ENCODE results near the gene SNAPIN.
"Not testable (repeated sequence)": the region's sequence is repeated elsewhere in the genome, so short reads cannot be mapped to it uniquely, and the experiment has no call there.

The SNAPIN gene

DNA sequence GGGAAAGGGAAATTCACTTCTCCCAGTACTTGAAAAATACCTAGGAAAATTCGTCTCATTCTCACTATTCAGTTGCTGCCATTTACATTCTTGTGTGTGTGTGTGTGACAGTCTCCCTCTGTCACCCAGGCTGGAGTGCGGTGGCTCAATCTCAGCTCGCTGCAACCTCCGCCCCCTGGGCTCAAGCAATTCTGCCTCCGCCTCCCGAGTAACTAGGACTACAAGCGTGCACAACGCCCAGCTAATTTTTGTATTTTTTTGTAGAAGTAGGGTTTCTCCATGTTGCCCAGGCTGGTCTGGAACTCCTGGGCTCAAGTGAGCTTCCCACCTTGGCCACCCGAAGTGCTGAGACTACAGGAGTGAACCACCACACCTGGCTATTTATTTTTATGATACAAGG is 1.2 kb downstream of the SNAPIN start:
- Histone ChIP-seq H3K36me3 (ENCODE audit: control insufficient read depth, insufficient read depth, low read length) (peaks cover 24% of the 10 kb centered on the region), H3K27me3 (ENCODE audit: control insufficient read depth, insufficient read depth, low read length) (no peaks in the 10 kb centered on the region), H3K27ac (ENCODE audit: low read depth, low read length) (no peak overlapping the region), H3K9ac (ENCODE audit: low read length) (no peak overlapping the region), H3K4me3 (ENCODE audit: low read length) (no peak overlapping the region), H3K4me1 (ENCODE audit: control insufficient read depth, insufficient read depth, low read length) (peaks cover 6% of the 10 kb centered on the region)

DNA sequence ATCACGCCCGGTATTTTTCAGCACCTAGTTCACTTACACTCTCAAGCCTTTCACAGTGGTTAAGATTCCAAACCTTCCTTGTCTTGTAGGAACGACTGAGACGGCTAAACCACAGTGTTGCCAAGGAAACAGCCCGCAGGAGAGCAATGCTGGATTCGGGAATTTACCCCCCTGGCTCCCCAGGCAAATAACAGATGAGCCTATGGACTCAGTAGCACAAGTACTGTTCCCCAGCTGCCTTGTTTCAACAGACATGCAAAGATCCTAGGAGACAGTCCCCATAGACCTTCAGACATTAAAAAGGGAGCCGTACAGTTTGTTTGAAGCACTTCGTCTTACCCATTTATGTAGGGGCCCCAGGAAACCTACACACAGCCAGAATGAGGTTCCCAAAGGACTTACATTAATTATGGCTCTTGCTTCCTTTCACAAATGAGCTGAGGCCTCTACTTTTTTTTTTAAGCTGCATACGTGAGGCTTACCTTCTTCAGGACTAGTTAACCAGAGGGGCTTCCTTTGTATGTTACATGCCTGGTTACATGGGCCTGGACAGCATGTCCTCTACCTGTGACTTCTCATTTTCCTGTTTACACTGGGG is 2.7 kb downstream of the SNAPIN start:
- peaks cover 32% of the 10 kb centered on the region for H3K36me3 ChIP-seq (ENCODE audit: control insufficient read depth, insufficient read depth, low read length)
- H3K27ac ChIP-seq (ENCODE audit: low read depth, low read length): no peak overlapping the region
- no peak overlapping the region for H3K9ac ChIP-seq (ENCODE audit: low read length)

DNA sequence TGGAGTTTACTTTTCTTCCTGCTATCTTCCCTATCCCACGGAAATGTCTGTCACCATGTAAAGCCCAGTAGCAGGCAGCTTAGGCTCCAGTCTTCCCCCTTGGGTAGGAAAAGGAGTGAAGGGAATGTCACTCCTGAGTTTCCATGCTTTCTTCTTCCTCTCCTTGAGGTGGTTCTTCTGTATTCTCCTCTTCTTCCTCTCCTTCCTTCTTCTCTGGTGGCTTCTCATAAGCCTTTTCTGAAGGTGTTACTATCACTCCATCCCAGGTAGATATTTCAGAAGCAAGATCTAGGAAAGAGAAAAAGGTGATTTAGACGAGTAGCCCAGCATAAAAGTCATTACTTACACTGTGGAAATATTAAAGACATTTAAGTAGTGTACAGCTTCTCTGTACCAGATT is 3.8 kb downstream of the SNAPIN start:
- H3K4me3 ChIP-seq (ENCODE audit: low read length): no peak overlapping the region
- H3K9ac ChIP-seq (ENCODE audit: low read length): no peak overlapping the region
- peaks cover 42% of the 10 kb centered on the region for H3K36me3 ChIP-seq (ENCODE audit: control insufficient read depth, insufficient read depth, low read length)
- H3K27me3 ChIP-seq (ENCODE audit: control insufficient read depth, insufficient read depth, low read length): no peaks in the 10 kb centered on the region
- H3K4me1 ChIP-seq (ENCODE audit: control insufficient read depth, insufficient read depth, low read length): peaks cover 6% of the 10 kb centered on the region
- no peak overlapping the region for H3K27ac ChIP-seq (ENCODE audit: low read depth, low read length)

More for the DNA sequence above, 2.7 kb downstream of the SNAPIN start:
- Histone ChIP-seq H3K4me1 (ENCODE audit: control insufficient read depth, insufficient read depth, low read length) (peaks cover 6% of the 10 kb centered on the region), H3K27me3 (ENCODE audit: control insufficient read depth, insufficient read depth, low read length) (no peaks in the 10 kb centered on the region), H3K4me3 (ENCODE audit: low read length) (no peak overlapping the region)

DNA sequence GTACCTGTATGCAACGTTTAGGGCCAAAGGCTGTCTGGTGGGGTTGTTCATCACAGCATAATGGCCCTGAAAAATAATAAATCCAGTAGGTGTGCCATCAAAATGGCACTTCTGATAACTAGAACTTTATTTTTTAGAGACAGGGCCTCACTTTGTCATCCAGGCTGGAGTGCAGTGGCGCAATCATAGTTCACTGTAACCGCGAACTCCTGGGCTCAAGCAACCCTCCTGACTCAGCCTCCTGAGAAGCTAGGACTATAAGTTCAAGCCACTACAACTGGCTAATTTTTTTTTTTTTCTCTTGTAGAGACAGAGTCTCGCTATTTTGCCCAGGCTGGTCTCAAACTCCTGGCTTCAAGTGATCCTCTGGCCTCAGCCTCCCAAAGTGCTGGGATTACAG is 4.7 kb downstream of the SNAPIN start:
- H3K27me3 ChIP-seq (ENCODE audit: control insufficient read depth, insufficient read depth, low read length): no peaks in the 10 kb centered on the region
- no peak overlapping the region for H3K27ac ChIP-seq (ENCODE audit: low read depth, low read length)
- peaks cover 47% of the 10 kb centered on the region for H3K36me3 ChIP-seq (ENCODE audit: control insufficient read depth, insufficient read depth, low read length)
- peaks cover 6% of the 10 kb centered on the region for H3K4me1 ChIP-seq (ENCODE audit: control insufficient read depth, insufficient read depth, low read length)
- no peak overlapping the region for H3K4me3 ChIP-seq (ENCODE audit: low read length)
- no peak overlapping the region for H3K9ac ChIP-seq (ENCODE audit: low read length)

DNA sequence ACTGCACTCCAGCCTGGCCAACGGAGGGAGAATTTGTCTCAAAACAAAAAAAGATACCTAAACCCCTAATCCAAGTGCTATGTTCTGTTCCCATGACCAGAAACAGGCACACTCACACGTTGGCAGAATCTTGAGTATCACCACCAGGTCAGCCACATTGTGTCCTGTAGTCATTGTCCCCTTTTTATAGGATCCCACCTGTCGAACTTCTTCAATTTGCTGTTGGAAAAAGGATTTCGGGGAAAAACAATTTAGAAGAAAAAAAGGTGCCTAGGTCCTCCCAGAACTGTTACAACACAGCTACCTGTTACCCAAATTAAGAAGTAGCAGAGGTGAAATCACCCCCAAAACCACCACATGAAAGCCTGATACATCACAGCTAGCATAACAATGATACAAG is 8.9 kb downstream of the SNAPIN start:
- Histone ChIP-seq H3K36me3 (ENCODE audit: control insufficient read depth, insufficient read depth, low read length) (peaks cover 35% of the 10 kb centered on the region), H3K4me3 (ENCODE audit: low read length) (no peak overlapping the region), H3K9ac (ENCODE audit: low read length) (no peak overlapping the region), H3K4me1 (ENCODE audit: control insufficient read depth, insufficient read depth, low read length) (peaks cover 8% of the 10 kb centered on the region), H3K27me3 (ENCODE audit: control insufficient read depth, insufficient read depth, low read length) (no peaks in the 10 kb centered on the region), H3K27ac (ENCODE audit: low read depth, low read length) (no peak overlapping the region)

DNA sequence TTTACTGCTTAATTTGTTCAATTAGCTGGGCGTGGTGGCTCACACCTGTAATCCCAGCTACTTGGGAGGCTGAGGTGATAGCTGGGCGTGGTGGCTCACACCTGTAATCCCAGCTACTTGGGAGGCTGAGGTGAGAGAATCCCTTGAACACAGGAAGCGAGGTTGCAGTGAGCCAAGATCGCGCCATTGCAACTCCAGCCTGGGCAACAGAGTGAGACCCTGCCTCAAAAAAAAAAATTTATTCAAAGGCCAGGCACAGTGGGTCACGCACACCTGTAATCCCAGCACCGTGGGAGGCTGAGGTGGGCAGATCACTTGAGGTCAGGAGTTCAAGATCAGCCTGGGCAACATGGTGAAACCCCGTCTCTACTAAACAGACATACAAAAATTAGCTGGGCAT is 10.2 kb downstream of the SNAPIN start:
- H3K4me1 ChIP-seq (ENCODE audit: control insufficient read depth, insufficient read depth, low read length); H3K27me3 ChIP-seq (ENCODE audit: control insufficient read depth, insufficient read depth, low read length); H3K4me3 ChIP-seq (ENCODE audit: low read length); H3K9ac ChIP-seq (ENCODE audit: low read length); H3K27ac ChIP-seq (ENCODE audit: low read depth, low read length): not testable (repeated sequence)
- peaks cover 29% of the 10 kb centered on the region for H3K36me3 ChIP-seq (ENCODE audit: control insufficient read depth, insufficient read depth, low read length)

DNA sequence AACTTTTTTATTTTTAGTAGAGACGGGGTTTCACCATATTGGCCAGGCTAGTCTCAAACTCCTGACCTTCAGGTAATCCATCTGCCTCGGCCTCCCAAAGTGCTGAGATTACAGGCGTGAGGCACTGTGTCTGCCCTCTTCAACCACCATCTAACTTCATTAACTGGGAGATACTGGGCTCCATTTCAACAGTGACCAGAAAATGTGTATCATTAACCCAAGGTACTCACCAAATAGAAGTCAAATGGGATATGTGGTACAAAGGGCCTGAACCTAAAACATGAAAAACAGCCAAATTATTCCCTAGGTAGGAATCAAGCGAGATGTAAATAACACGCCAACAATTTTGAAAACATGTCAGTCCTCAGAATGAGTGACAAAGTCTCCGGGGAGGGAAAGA is 11.1 kb downstream of the SNAPIN start:
- H3K36me3 ChIP-seq (ENCODE audit: control insufficient read depth, insufficient read depth, low read length): peaks cover 23% of the 10 kb centered on the region
- H3K4me3 ChIP-seq (ENCODE audit: low read length): no peak overlapping the region

DNA sequence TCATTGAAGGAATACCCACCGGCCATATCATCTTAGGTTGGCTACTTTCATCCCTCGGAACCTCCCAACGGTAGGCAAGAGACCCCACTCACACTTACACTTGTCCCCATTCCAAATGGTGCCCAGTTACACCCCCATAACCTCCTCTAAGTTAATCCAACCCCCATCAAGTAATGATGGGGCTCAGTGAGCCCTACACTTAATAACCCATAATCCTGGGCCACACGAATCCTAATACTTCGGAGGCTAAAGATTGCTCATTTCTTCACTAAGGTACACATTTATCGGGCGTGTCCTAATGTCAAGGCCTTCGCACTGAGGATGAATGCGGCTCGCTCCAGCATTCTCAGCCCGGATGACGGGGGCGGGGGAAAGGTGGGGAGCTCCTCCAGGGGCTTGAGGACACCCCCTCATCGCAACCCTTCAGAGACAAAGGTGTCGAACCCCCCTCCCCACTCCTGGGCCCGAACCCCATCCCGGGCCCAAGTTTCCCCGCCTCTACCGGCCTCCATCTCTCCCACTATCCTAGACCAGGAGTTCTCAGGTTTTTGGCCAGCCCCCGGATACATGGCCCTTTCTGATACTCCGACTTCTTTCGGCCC is 11.9 kb downstream of the SNAPIN start:
- Histone ChIP-seq H3K27ac (ENCODE audit: low read depth, low read length) (peak overlapping the region; percentile 84), H3K9ac (ENCODE audit: low read length) (peak overlapping the region; percentile 82), H3K4me3 (ENCODE audit: low read length) (peak overlapping the region; percentile 95), H3K36me3 (ENCODE audit: control insufficient read depth, insufficient read depth, low read length) (peaks cover 16% of the 10 kb centered on the region), H3K27me3 (ENCODE audit: control insufficient read depth, insufficient read depth, low read length) (no peaks in the 10 kb centered on the region), H3K4me1 (ENCODE audit: control insufficient read depth, insufficient read depth, low read length) (peaks cover 8% of the 10 kb centered on the region)

More for the DNA sequence above, 11.1 kb downstream of the SNAPIN start:
- H3K27me3 ChIP-seq (ENCODE audit: control insufficient read depth, insufficient read depth, low read length): no peaks in the 10 kb centered on the region
- H3K4me1 ChIP-seq (ENCODE audit: control insufficient read depth, insufficient read depth, low read length): peaks cover 8% of the 10 kb centered on the region
- H3K27ac ChIP-seq (ENCODE audit: low read depth, low read length): no peak overlapping the region
- H3K9ac ChIP-seq (ENCODE audit: low read length): no peak overlapping the region

DNA sequence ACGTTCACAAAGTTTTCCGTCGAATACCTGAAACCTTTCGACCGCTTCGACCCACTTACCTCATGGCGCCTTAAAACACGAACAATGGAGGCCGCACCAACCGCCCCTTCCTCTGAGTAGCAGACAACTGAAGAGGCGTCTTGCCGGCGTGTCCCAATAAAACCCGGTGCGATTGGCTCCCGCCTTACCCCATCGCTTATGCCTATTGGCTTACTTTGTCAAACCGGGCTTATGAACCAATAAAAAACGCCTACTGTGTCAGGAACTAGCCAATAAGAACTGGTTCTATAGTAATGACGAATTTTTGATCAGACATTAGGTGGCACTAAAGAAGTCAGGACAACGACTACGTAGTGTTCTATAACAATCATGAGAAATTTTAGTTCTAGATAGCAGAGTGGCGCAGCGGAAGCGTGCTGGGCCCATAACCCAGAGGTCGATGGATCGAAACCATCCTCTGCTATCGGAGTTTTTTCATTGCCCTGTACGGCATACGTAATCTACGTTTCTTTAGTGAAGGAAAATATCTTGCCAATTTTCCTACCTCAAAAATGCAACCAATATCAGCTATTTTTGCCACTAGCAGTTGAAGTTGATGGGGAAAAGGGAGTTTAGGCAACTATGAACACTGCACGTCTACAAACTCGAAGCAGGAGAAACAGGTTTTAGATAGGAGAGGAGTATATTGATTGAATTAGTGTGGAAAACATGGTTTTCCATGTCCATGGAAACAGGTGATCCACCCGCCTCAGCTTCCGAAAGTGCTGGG is 12.5 kb downstream of the SNAPIN start, which contains the start of gene ILF2:
Gene ILF2 (minus strand): TSS at position 135 of the 769 bp plus-strand sequence. CDS start 71 bp downstream, at position 64.
- peaks cover 8% of the 10 kb centered on the region for H3K4me1 ChIP-seq (ENCODE audit: control insufficient read depth, insufficient read depth, low read length)
- H3K27me3 ChIP-seq (ENCODE audit: control insufficient read depth, insufficient read depth, low read length): no peaks in the 10 kb centered on the region
- peaks cover 15% of the 10 kb centered on the region for H3K36me3 ChIP-seq (ENCODE audit: control insufficient read depth, insufficient read depth, low read length)
- peak within 1 kb of the TSS; percentile 84 for H3K27ac ChIP-seq (ENCODE audit: low read depth, low read length)
- peak within 1 kb of the TSS; percentile 95 for H3K4me3 ChIP-seq (ENCODE audit: low read length)
- H3K9ac ChIP-seq (ENCODE audit: low read length): peak within 1 kb of the TSS; percentile 82

DNA sequence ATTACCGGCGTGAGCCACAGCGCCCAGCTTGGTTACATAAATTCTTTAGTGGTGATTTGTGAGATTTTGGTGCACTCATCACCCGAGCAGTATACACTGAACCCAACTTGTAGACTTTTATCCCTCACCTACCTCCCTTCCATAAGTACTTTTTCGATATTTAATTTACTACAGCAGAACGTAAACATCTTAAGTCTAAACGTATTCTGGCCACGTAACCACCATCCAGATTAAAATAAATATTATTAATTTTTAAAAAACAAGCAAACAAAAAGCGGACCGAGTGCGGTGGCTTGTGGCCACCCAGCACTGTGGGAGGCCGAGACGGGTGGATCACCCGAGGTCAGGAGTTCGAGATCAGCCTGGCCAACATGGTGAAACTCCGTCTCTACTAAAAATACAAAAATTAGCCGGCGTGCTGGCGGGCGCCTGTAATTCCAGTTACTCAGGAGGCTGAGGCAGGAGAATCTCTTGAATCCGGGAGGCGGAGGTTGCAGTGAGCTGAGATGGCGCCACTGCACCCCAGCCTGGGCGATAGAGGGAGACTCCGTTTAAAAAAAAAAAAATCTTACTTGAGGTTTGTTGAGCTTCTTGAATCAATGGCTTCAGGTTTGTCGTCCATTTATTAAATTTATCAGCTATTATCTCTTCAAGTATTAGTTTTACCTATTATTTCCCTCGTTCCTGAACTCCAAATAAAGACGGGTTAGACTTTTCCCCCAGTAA is 13.3 kb downstream of the SNAPIN start:
- Histone ChIP-seq H3K27ac (ENCODE audit: low read depth, low read length) (peak overlapping the region; percentile 77), H3K4me3 (ENCODE audit: low read length) (peak overlapping the region; percentile 66)
- H3K9ac ChIP-seq (ENCODE audit: low read length): not testable (repeated sequence)

DNA sequence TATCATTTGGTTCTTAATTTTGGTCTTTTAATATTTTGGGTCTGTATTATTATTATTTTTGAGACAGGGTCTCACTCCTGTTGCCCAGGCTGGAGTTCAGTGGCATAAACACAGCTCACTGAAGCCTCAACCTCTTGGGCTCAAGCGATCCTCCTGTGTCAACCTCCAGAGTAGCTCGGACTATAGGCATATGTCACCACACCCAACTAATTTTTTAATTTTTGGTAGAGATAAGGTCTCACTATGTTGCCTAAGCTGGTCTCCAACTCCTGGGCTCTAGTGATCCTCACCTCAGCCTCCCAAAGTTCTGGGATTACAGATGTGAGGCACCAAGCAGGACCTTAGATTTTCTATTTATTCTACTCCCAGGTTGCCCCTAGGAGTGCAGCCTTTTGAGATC is 15.0 kb downstream of the SNAPIN start:
- H3K4me1 ChIP-seq (ENCODE audit: control insufficient read depth, insufficient read depth, low read length): peaks cover 15% of the 10 kb centered on the region
- no peak overlapping the region for H3K4me3 ChIP-seq (ENCODE audit: low read length)

More for the DNA sequence above, 13.3 kb downstream of the SNAPIN start:
- H3K36me3 ChIP-seq (ENCODE audit: control insufficient read depth, insufficient read depth, low read length); H3K27me3 ChIP-seq (ENCODE audit: control insufficient read depth, insufficient read depth, low read length); H3K4me1 ChIP-seq (ENCODE audit: control insufficient read depth, insufficient read depth, low read length): not testable (repeated sequence)

More for the DNA sequence above, 15.0 kb downstream of the SNAPIN start:
- Histone ChIP-seq H3K9ac (ENCODE audit: low read length) (no peak overlapping the region), H3K27me3 (ENCODE audit: control insufficient read depth, insufficient read depth, low read length) (peaks cover 5% of the 10 kb centered on the region), H3K36me3 (ENCODE audit: control insufficient read depth, insufficient read depth, low read length) (no peaks in the 10 kb centered on the region), H3K27ac (ENCODE audit: low read depth, low read length) (no peak overlapping the region)
